Dermis blood vessel endothelial cell (primary cell): ENCODE measurements around the gene OARD1. TPM values are rescaled to one million over a fixed set of nuclear protein-coding genes. Genes with fewer than 3 reads are reported as not detected.

Experiments
- DNase-seq: peaks from one replicate; pipeline ENCODE4 v3.0.0; 2010
- total RNA-seq: library from RNA; depleted of rRNA; stranded (reverse); fragments of >200 nt; gene quantifications from 2 replicates; pipeline ENCODE4 v1.2.3, GENCODE V29; 2014

Gene OARD1
- total RNA-seq, 1 donor from 2014 or later: 11.2 TPM

DNA sequence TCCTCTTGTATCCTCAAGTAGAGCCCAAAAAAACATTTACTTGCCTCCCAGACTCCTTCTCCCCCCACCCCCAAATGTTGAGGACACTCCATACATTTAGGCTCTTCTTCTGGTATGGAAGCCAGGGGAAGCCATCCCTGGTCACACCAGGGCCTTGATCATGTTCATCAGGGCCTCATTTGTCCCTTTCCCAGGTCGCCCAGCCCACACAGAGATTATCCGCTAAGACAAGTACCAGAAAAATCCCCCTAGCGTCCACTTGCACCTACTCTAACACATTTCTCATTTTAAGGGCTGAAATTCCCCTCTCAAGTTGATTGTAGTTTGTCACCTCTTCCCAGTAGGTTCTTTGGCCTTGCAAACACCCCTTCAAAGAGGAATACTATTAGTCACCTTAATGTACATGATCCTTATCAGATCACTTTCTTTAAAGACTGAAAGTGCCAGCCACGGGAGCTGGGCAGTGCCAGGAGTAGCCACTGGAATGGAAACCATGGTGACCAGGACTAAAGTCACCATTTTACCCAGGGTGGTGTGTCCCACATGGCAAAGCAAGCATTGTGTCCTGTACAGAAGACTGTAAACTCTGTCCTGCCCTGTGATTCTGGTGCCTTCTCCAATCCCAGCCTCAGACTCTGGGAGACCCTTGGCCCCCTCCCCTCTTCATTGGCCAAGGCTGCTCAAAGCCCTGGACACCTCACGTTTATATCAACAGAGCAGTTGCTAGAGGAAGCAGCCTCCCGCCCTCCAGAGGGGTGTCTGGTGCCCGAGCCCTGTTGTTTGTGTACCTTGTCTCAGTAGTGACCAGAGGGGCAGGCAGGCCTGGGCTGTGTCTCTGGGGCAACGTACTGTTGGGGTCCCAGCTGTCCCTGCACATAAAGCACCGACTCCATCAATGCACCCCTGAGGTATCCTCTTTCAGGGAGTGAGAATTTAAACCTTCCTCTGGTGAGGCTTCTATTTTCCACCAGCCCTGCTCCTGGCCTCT, 24.1 kb downstream of the OARD1 start:
- DNase-seq: no peak

DNA sequence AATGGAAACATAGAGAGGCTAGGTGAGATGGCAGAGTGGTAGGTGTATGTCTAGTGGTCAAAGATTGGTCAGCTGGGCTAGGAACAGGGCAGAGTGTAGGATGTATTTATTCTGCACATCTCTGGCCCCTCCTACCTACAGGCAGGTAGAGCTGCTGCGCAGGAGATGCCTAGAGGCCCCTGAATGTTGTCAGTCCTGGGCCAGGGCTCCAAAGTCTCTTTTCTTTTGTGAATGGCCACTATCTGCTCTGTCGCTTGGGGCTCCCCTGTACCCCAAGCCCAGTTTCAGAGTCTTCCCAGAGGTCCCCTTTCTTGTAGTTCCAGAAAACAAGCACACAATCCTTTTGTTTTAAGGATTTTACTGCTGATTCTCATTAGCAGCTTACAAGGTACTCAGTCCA, 24.9 kb downstream of the OARD1 start:
- DNase-seq: no peak

DNA sequence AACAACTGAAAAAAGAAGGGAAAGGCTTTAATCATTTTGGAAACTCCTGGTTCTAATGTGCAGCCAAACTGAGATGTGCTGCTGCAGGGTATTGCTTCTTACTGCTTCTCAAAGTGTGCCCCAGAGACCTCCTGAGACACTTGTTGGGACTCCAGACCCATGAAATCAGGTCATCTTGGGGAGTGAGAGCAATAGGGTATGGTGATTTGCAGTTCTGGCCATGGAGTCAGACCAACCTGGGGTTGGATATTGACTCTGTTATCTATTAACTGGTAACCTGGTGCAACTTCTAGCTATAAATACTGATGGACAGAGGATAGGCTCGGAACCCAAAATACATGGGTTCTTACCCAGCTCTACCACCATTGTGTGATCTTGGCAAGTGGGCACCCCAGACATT, 26.1 kb downstream of the OARD1 start:
- no peak for DNase-seq

DNA sequence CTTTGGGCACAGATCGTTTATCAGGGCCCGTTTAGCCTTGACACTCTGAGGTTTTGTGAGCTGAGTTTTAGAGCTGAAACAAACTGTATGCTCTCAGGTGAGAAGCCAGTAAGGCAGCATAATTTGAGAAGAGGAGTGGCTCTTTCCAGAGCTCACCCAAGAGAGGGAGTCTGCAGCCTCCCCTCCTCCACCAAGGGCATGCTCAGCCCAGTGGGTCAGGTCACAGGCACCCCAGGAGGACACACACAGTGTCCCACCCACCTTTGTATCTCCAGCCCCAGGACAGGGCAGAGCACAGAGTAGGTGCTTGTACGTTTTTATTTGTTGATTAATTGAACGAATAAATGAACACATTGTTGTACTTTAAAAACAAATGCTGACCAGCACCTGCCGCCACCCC, 26.5 kb downstream of the OARD1 start:
- DNase-seq: no peak

DNA sequence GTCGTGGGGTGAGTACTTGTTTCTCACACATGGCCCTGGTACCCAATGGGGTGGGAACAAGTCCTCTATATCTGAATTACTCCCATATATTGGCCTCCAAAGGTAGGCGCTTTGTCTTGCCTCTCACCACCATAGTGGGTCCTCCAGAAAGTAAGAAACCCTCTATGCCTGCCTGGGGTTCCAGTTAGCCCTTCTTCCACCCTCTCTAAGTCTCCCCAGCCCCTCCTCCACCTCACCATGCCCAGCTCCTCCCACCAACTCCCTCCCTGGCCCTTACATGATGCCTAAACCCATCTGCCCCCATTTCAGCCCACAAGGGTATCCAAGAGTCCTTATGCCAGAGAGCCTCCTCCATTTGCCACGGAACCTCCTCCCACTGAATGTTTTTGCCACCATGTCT, 29.0 kb downstream of the OARD1 start:
- DNase-seq: no peak

DNA sequence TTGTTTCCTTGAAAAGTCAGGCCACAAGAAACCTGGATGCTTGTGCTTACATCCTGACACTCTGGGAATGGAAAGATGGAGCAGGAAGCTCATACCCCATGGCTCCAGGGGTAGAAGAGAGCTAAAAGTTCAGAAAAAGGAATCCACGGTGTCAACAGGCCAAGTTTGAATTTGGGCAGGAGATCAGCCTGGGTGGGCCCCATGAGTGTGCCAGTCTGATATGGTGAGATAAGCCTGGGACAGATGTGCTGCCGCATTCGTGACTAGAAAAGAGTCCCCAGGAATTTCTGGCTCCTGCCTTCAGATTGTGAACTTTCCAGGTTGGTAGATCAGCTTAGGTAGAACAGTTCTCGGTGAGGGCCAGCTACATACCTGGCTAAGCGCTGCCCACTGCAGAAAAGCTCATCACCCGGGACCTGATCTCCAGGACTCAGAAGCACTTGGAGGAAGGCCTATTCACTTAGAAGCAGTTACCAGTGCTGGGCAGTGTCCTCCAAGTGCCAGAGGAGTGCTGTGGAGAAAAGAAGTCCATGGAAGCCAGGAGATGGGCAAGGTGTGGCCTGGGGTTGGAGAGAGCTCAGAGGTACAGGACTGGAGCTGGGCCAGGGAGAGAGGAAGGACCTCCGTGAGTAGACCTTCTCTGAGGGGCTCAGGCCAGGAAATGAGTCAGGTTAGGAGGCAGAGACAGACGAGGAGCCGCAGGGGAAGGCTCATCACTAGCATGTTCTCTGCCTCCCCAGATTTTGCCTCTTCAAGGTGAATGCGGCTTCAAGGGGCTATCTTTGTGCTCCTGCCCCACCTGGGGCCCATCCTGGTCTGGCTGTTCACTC, 29.7 kb downstream of the OARD1 start, which contains the start of gene TSPO2:
Gene TSPO2 (plus strand): TSS at position 242 of the 830 bp plus-strand sequence. CDS start 519 bp downstream, at position 761.
- DNase-seq: no peak

DNA sequence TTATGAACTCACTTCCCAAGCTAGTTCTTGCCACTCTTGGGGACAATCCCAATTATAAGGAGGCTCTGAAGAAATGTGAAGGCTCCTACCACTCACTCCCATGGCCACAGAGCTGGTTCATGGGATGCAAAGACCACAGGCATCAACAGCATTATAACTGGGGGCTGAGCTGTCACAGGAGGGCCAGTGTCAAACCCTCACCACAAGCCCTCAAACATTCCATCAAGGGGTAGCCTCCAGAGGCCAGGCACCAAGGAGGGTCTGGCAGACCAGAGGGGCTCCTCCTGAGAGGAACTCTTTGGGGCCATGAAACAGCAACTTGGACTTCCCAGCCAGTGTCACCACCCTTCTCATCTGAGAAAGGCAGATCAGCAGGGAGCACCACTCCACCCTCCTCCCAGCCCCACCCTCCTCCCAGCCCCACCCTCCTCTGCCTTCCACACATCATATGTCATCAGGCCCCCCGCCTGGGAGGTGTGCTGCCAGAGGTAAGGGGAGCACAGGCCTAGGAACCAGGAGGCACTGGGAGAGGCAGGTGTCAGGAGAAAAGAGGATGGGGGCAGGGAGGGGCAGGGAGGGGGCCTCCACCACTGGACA, 31.1 kb downstream of the OARD1 start:
- no peak for DNase-seq

DNA sequence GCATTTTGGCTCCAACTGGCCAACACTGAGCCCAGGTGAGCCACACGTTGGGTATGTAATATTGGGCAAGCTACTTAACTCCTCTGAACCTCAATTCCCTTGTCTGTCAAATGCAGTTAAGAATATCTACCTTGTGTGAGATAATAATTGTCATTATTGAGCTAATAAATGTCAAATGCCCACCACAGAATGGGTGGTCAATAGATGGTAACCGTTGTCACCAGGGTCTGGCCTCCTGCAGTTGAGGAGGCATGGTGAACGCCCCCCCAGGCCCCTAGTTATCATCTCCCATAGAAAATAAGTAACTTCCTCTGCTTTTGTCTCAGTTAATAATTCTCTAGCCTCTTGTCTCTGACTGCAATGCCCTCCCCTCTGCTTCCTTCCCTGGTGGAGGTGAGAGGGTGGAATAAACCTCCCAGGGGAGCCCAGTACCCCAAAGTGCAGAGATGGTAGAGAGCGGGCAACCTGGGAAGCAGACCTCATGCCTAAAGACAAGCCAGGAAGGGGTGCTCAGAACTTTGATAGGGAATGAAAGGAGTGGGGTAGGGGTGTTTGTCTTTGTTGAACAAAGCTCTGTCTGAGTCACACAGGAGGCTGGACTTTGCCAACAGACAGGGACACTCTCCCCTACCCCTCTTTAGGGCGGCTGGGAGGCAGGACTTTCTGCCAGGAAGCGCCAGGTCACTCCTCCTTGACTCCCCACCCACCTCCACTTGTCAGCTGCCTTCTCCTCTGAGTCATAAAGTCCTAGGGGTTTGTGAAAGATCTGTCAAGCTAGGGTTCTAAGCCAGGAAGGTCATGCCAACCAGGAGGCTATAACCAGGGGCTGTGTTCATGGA, 31.8 kb downstream of the OARD1 start:
- peak; percentile 10 for DNase-seq

DNA sequence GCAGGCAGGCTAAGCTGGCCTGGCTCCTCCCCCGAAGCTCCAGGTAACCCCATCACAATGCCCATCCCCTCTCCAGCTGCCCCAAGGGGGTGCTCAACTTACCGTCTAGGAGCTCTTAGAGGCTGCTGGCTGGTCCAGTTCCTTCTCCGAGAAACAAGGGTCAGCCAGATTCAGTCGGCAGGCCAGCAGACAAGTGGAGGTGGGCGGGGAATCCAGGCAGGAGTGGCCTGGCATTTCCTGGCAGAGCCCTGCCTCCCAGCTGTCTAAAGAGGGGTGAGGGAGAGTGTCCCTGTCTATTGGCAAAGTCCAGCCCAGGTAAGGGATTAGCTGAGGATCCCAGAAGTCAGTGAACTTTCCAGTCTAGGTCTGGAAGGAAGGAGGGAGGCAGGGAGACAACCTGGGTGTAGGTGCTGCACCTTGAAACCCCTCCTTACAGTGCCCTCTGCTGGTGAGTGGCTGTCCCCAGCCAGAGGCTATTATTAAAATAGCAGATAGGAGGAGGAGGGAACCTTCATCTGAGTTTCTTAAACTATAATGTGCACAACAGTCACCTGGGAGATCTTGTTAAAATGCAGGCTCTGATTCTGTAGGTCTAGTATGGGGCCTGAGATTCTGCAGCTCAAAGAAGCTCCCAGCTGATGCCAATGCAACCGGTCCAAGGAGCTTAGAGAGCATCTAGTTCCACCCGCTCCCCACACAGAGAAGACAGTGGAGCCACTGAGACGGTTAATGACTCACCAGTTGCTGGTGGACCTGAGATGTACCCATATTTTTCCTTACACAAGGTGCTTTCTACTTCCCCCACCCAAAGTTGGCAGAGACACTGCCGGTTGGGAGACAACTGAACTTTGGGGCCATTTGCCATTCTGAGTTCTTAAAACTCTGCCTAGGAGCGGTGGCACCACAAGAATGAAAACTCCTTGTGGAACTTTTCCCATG, 32.8 kb downstream of the OARD1 start, which contains the start of gene UNC5CL:
Gene UNC5CL (minus strand): TSS at position 162 of the 939 bp plus-strand sequence. CDS start 4,147 bp downstream, outside the sequence.
- DNase-seq: peak; percentile 58

DNA sequence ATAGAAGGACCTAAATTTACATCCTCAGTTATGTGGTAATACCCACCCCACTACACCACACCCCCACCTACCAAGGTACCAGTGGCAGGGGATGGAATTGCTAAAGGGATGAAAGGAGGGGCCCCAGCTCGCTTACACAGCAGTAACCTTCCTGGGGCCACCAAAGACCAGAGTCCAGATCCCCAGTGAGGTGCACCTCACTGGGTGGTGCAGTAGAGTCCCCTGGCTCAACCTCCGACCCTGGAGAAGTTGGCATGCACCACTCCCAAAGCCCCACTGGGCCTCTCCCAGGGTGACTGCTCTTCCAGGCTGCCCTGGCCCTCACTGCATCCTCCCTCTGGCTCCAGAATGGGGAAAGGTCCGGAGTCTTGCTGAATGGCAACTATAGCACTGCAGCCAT, 34.0 kb downstream of the OARD1 start:
- DNase-seq: no peak

DNA sequence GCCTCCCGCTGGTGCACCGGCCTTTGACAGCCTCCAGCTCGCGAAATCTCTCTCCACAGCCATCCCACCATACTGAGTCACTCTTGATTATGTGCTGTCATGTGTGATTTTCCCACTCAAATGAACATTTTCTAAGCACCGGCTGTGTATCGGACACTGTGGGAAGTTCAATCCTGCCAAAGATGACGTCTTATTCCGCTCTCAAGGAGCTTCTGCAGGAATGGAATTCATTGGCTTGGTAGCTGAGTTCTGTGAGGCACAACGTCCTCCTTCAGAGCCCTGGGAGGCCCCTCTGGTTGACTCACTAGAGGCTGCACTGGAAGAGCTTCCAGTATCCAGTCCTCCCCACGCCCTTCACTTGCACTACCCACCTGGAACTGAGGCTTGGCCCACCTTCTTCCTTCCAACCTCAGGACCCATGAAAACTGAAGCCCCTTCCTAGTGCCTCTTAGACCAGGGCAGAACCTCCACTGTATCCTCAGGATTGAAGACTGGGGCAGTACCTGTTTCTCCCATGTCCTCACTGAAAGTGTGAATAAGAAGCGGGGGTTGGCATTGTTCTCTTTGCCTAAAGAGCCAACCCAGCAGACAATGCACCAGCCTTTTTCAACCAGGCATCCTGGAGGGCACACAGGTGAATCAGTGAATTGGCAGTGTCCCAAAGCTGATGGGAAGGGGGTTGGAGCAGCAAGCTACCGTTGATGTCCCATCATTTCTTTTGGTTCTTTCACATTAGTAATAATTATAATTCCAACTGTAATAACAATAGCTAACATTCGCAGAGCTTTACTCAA, 34.9 kb downstream of the OARD1 start:
- no peak for DNase-seq

DNA sequence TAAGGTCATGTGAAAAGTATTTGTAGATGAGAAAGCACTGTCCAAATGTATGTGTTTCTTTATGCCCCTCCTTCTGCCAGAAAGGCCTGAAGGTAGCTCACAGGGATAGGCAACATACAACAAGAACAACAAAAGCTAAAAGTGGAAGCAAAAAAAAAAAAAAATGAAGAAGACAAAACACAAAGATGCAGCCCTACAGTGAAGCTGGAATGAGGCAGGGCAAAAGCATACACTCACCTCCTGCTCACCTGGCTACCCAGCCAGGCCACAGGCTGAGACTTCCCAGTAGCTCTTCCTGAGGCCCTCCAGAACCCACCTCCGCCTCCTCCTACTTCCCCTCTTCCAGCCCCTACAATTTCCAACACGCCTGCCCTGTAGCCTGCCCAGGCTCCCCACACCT, 35.6 kb downstream of the OARD1 start:
- DNase-seq: no peak

DNA sequence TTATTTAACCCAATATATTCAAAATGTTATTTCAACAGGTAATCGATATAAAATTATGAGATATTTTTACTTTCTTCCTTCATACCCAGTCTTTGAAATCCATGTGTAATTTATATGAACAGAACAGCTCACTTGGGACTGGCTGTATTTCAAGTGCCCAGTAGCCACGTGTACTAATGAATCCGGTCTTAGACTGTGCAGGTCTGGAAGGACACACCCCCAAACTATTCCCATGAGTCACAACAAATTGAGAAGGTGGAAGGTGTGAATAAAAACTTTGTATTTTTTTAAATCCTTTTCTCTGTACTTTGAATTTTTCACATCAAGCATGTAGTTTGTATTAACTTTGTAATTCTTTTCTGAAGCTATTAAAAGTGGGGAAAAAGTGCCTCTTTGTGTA, 36.0 kb downstream of the OARD1 start:
- DNase-seq: no peak

DNA sequence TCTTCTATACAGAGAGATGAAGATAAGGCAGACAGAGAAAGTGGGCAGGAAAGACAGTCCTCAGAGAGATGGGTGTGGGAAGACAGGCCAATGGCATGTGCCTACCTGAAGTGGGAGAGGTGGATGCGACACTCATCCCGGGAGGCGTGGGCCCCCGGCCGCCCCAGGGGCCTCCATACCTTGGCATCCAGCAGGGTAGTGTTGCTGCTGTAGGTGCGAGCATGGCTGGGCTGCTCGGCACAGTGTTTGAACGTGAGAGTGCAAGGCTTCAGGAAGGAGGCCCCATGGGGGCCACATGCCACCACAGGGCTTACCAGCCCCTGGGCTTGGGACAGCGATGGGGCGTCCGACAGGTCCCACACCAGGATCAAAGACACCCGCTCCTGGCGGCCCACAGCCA, 38.4 kb downstream of the OARD1 start:
- no peak for DNase-seq

DNA sequence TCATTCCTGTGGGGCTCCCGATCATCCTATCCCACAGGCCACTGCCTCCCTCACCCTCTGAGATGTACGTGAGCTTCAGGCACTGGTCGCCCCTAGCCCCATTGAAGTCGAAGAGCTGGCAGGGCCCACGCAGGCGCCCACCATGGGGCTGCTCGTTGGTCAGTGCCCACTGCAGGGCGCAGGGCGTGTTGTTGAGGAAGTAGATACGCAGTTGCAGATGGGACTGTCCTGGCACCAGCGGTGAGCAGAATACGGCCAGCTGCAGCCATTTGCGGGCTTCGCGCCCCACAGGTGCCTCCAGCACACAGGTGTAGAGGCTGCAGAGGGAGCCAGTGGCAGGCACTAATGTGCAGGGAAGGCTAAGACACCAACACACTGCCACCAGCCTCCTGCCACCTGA, 39.3 kb downstream of the OARD1 start:
- no peak for DNase-seq

DNA sequence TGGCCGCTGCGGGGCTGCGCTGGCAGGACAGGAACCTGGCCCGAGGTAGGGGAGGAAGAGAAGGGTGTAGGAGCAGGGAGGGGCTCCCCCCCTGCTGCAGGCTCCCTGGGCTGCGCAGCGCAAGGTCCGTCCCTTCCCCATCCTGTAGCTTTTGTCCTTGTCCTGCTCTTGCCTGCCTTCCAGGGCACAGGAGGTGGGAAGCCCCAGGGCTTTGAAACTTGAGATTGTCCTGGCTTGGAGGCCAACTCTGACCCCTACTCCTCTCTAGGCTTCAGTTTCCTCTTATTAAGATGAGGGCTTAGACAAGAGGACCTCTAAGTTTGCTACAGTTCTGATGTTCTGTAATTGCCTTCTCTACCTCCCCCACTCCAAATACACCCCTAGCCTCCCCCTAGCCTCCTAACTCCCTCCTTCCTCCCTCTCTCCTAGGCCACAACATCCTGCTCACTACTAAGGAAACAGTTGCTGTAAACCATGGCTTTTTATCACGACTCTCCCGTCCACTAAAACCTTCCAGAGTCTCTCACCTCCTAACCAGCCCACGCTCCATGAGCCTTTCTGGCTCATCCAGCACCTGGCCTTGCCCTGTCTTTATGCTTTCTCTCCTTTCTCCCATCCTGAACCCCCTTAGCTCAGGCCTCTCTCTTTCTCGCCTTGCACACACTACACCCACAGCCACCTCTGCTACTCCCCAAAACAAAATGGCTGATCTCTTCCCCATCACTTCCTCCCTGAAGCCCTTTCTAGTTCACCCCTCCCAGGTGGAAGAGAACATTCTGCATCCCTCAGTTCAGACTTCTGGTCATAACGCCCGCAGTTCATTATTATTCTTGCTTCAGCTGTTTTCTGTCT, 43.4 kb downstream of the OARD1 start:
- no peak for DNase-seq

DNA sequence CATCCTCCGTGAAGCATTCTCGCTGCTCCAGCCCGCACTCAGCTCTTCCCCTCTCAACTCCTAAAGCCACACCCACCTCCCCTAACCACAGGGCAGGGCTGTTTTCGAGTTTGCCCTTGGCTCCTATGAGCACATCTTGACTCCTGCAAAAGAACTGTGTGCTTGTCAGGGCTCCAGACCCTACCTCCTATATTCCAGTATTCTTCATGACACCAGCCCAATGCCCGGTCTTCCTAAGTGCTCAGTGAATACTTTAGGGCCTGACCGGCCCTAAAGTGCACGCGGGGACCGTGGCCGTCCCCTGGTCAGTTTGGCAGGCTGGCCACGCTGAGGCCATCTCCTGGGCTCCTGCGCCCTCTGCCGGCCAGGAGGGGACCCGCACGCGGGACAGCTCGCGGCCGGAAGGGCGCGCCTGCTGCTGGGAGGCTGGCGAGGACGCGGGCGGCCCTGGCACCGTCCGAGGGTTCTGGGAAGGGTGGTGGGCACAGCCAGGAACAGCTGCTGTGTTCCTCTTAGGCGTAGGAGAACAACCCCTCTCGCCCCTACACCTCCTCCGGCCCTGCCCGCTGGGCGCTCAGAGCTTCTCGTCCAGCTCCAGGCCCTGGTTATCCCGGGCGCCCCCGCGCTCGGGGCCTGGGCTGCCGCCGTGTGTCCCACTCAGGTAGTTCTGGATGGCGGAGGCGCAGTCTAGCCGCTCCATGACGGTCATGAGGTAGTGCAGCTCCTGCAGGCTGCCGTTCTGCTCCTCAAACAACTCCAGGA, 44.2 kb downstream of the OARD1 start:
- DNase-seq: peak; percentile 79

DNA sequence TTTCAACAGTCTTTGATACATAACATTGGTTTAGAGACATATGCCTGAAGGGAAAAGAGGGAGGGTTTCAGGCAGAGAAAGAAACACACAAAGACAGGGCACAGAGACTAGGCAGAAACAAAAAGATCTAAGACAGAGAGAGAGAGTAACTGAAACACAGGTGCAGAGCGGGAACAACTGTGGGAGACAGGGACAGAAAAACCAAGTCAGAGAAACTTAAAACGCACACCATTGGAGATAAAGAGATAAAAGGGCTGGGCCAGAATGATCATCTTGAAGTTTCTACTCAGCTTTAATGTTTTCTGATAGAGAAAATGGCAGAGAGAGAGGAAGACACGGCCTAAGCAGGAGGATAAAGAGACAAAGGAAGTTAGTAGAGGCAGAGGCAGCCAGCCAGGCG, 44.9 kb downstream of the OARD1 start:
- no peak for DNase-seq
